NK-92 treated with Interleukin-12 subunit alpha and Interleukin-12 subunit beta, amount 100 ng/mL, for 24 hours (cell line): ENCODE data around the gene KRTAP10-6.
"Not testable (repeated sequence)": the region's sequence is repeated elsewhere in the genome, so short reads cannot be mapped to it uniquely, and the experiment has no call there.

ENCODE experiments used
- DNase-seq: peaks from one replicate; lab custom pipeline; 2025; lab: John Stamatoyannopoulos, UW

Gene KRTAP10-6

GRCh38 chr21:44599264-44600029 lies 7.1 kb upstream of the KRTAP10-6 start:
- no peak for DNase-seq

- no peak for DNase-seq
Observed at GRCh38 chr21:44598061-44598460, 5.8 kb upstream of the KRTAP10-6 start.

GRCh38 chr21:44596068-44596725 lies 3.9 kb upstream of the KRTAP10-6 start:
- no peak for DNase-seq

- no peak for DNase-seq
Observed at GRCh38 chr21:44595524-44595923, 3.2 kb upstream of the KRTAP10-6 start.

- DNase-seq, result no peak
Observed at GRCh38 chr21:44594406-44594916, 2.2 kb upstream of the KRTAP10-6 start.

GRCh38 chr21:44593598-44594405 lies 1.5 kb upstream of the KRTAP10-6 start:
- no peak for DNase-seq

- not testable (repeated sequence) for DNase-seq
Observed at GRCh38 chr21:44591801-44592130, 539 bp downstream of the KRTAP10-6 start.

GRCh38 chr21:44590897-44591800 lies 1.2 kb downstream of the KRTAP10-6 start:
- not testable (repeated sequence) for DNase-seq

GRCh38 chr21:44590311-44590721 lies 2.0 kb downstream of the KRTAP10-6 start:
- DNase-seq, result no peak

GRCh38 chr21:44589586-44590305 lies 2.6 kb downstream of the KRTAP10-6 start:
- no peak for DNase-seq

- no peak for DNase-seq
Observed at GRCh38 chr21:44589094-44589493, 3.2 kb downstream of the KRTAP10-6 start.

GRCh38 chr21:44585892-44586291 lies 6.4 kb downstream of the KRTAP10-6 start:
- no peak for DNase-seq

- no peak for DNase-seq
Observed at GRCh38 chr21:44583800-44584147, 8.5 kb downstream of the KRTAP10-6 start.

GRCh38 chr21:44583089-44583799 lies 9.1 kb downstream of the KRTAP10-6 start:
- DNase-seq, result no peak

- DNase-seq, result no peak
Observed at GRCh38 chr21:44582055-44582454, 10.2 kb downstream of the KRTAP10-6 start.

- DNase-seq, result no peak
Observed at GRCh38 chr21:44581158-44581557, 11.1 kb downstream of the KRTAP10-6 start.

- not testable (repeated sequence) for DNase-seq
Observed at GRCh38 chr21:44580231-44580821, 12.0 kb downstream of the KRTAP10-6 start, which contains the start of gene KRTAP10-5. TSS of gene KRTAP10-5 (minus strand) at chr21:44580604. CDS start at chr21:44580578, 26 bp downstream.

- DNase-seq, result no peak
Observed at GRCh38 chr21:44579833-44580144, 12.5 kb downstream of the KRTAP10-6 start.

- DNase-seq, result no peak
Observed at GRCh38 chr21:44579056-44579832, 13.1 kb downstream of the KRTAP10-6 start.
